ENCODE measurements around the gene KCNB1.

- TF ChIP-seq EGR1 (IDR thresholded peaks at IDR 0.05; ENCODE audit: low read depth in 2 of 2): no peak
- no peak for TF ChIP-seq CTCF (IDR thresholded peaks at IDR 0.05; ENCODE audit: low read depth, low read length, missing input control)
- TF ChIP-seq, protein P1, sequence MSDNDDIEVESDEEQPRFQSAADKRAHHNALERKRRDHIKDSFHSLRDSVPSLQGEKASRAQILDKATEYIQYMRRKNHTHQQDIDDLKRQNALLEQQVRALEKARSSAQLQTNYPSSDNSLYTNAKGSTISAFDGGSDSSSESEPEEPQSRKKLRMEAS (IDR thresholded peaks at IDR 0.05): no peak
- TF ChIP-seq YY1 (IDR thresholded peaks at IDR 0.05): no peak
- TF ChIP-seq RAD21 (IDR thresholded peaks at IDR 0.05): no peak
- TF ChIP-seq, protein P2, sequence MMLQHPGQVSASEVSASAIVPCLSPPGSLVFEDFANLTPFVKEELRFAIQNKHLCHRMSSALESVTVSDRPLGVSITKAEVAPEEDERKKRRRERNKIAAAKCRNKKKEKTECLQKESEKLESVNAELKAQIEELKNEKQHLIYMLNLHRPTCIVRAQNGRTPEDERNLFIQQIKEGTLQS (IDR thresholded peaks at IDR 0.05): no peak
- no peak for TF ChIP-seq REST (IDR thresholded peaks at IDR 0.05)
- no peak for TF ChIP-seq FOXA1 (IDR thresholded peaks at IDR 0.05)
- TF ChIP-seq GABPA (IDR thresholded peaks at IDR 0.05 in 1 of 2, conservative IDR thresholded peaks at IDR 0.05 in 1 of 2): no peak
- TF ChIP-seq JUND (IDR thresholded peaks at IDR 0.05): no peak
- TF ChIP-seq ZBTB33 (IDR thresholded peaks at IDR 0.05): no peak
- no peak for TF ChIP-seq SP1 (IDR thresholded peaks at IDR 0.05)
- no peak for TF ChIP-seq TAF1 (conservative IDR thresholded peaks at IDR 0.05)
These were observed 28.2 kb upstream of the KCNB1 start for GRCh38 chr20:49510562-49511122.
